ENCODE results near the gene AQP6. TPM values are rescaled to one million over a fixed set of nuclear protein-coding genes. Genes with fewer than 3 reads are reported as not detected.

The AQP6 gene
- total RNA-seq, 1 experiment from 2014 or later, result not detected

- Histone ChIP-seq H3K9me2 (ENCODE audit: insufficient read depth) (no peaks in the 10 kb centered on the region), H3K79me2 (ENCODE audit: low read depth) (no peaks in the 10 kb centered on the region), H3K4me1 (replicated peaks; ENCODE audit: insufficient read depth) (peaks cover 15% of the 10 kb centered on the region), H3K4me2 (no peak overlapping the region), H2AFZ (no peak overlapping the region), H3K4me3 (no peak overlapping the region), H3K27ac (no peak overlapping the region), H3F3A (ENCODE audit: insufficient read depth, low read depth) (no peaks in the 10 kb centered on the region), H3K27me3 (ENCODE audit: insufficient read depth, low read depth) (peaks cover 23% of the 10 kb centered on the region), H3K36me3 (ENCODE audit: low read depth) (no peaks in the 10 kb centered on the region), H3K9me3 (ENCODE audit: insufficient read depth, low read depth) (no peaks in the 10 kb centered on the region), H4K20me1 (ENCODE audit: insufficient read depth) (no peaks in the 10 kb centered on the region)
- ChIA-PET POLR2A (ENCODE audit: unreplicated experiment) (interaction anchor here (0.6 kb wide), 1 partner anchor 116 kb away, joined by 11 read pairs; no protein-coding TSS in a partner anchor), CTCF (no interaction called here)
- TF ChIP-seq CTCF (conservative IDR thresholded peaks at IDR 0.05) (no peak), EZH2 (IDR thresholded peaks at IDR 0.05; ENCODE audit: low read depth) (no peak)
- BruUV-seq (replicated peaks), result no TSS peak
- DNase-seq, result no peak
- intact Hi-C loops (cut with micrococcal nuclease; ENCODE audit: unreplicated experiment), result loop anchor here (5.0 to 10.0 kb wide), 2 partner anchors 192 to 196 kb away; partner anchors contain the start of gene CERS5
Observed at GRCh38 chr12:49969027-49969426, 3.7 kb upstream of the AQP6 start.

- no TSS peak for BruUV-seq (replicated peaks)
- no peaks in the 10 kb centered on the region for H3K79me2 ChIP-seq (ENCODE audit: low read depth)
- no peaks in the 10 kb centered on the region for H3K36me3 ChIP-seq (ENCODE audit: low read depth)
- intact Hi-C loops (cut with micrococcal nuclease; ENCODE audit: unreplicated experiment), result loop anchor here (5.0 to 10.0 kb wide), 2 partner anchors 193 to 195 kb away; partner anchors contain the start of gene CERS5
- H3K27me3 ChIP-seq (ENCODE audit: insufficient read depth, low read depth), result peaks cover 23% of the 10 kb centered on the region
- H3K4me2 ChIP-seq, result no peak overlapping the region
- no peak overlapping the region for H2AFZ ChIP-seq
- H3F3A ChIP-seq (ENCODE audit: insufficient read depth, low read depth), result no peaks in the 10 kb centered on the region
- no peaks in the 10 kb centered on the region for H3K9me2 ChIP-seq (ENCODE audit: insufficient read depth)
- H3K4me3 ChIP-seq, result no peak overlapping the region
- peaks cover 14% of the 10 kb centered on the region for H3K4me1 ChIP-seq (replicated peaks; ENCODE audit: insufficient read depth)
- no peak for DNase-seq
- H4K20me1 ChIP-seq (ENCODE audit: insufficient read depth), result no peaks in the 10 kb centered on the region
- CTCF ChIA-PET, result no interaction called here
- no peaks in the 10 kb centered on the region for H3K9me3 ChIP-seq (ENCODE audit: insufficient read depth, low read depth)
- POLR2A ChIA-PET (ENCODE audit: unreplicated experiment), result interaction anchor here (0.6 kb wide), 1 partner anchor 115 kb away, joined by 11 read pairs; no protein-coding TSS in a partner anchor
- no peak for TF ChIP-seq CTCF (conservative IDR thresholded peaks at IDR 0.05)
- TF ChIP-seq EZH2 (IDR thresholded peaks at IDR 0.05; ENCODE audit: low read depth), result no peak
- no peak overlapping the region for H3K27ac ChIP-seq
Observed at GRCh38 chr12:49969651-49970429, 2.9 kb upstream of the AQP6 start.

- no TSS peak for BruUV-seq (replicated peaks)
- TF ChIP-seq CTCF (conservative IDR thresholded peaks at IDR 0.05) (no peak), EZH2 (IDR thresholded peaks at IDR 0.05; ENCODE audit: low read depth) (no peak)
- Histone ChIP-seq H3K36me3 (ENCODE audit: low read depth) (no peaks in the 10 kb centered on the region), H3K9me2 (ENCODE audit: insufficient read depth) (no peaks in the 10 kb centered on the region), H4K20me1 (ENCODE audit: insufficient read depth) (no peaks in the 10 kb centered on the region), H3K4me2 (no peak overlapping the region), H3F3A (ENCODE audit: insufficient read depth, low read depth) (no peaks in the 10 kb centered on the region), H3K27me3 (ENCODE audit: insufficient read depth, low read depth) (peaks cover 23% of the 10 kb centered on the region), H3K4me3 (no peak overlapping the region), H3K4me1 (replicated peaks; ENCODE audit: insufficient read depth) (peaks cover 14% of the 10 kb centered on the region), H3K79me2 (ENCODE audit: low read depth) (no peaks in the 10 kb centered on the region), H3K9me3 (ENCODE audit: insufficient read depth, low read depth) (no peaks in the 10 kb centered on the region), H3K27ac (no peak overlapping the region), H2AFZ (no peak overlapping the region)
- ChIA-PET POLR2A (ENCODE audit: unreplicated experiment) (no interaction called here), CTCF (no interaction called here)
- no peak for DNase-seq
- intact Hi-C loops (cut with micrococcal nuclease; ENCODE audit: unreplicated experiment), result no loop called here
Observed at GRCh38 chr12:49970658-49971057, 2.1 kb upstream of the AQP6 start.
